Astrocyte (in vitro differentiated cells and primary cell): ENCODE results near the gene MVP.

ENCODE experiments used
- CTCF ChIP-seq: IDR thresholded peaks from 2 replicates; pipeline ENCODE4 v1.5.1; 2011; ENCODE audit warnings: low read depth, mild to moderate bottlenecking, inconsistent platforms, low read length, moderate library complexity; ENCODE audit not compliant: insufficient read depth
- EZH2 ChIP-seq: IDR thresholded peaks from 2 replicates; pipeline ENCODE4 v1.6.1; 2012; ENCODE audit warnings: mild to moderate bottlenecking, low read length, inconsistent platforms; ENCODE audit not compliant: insufficient read depth

DNA sequence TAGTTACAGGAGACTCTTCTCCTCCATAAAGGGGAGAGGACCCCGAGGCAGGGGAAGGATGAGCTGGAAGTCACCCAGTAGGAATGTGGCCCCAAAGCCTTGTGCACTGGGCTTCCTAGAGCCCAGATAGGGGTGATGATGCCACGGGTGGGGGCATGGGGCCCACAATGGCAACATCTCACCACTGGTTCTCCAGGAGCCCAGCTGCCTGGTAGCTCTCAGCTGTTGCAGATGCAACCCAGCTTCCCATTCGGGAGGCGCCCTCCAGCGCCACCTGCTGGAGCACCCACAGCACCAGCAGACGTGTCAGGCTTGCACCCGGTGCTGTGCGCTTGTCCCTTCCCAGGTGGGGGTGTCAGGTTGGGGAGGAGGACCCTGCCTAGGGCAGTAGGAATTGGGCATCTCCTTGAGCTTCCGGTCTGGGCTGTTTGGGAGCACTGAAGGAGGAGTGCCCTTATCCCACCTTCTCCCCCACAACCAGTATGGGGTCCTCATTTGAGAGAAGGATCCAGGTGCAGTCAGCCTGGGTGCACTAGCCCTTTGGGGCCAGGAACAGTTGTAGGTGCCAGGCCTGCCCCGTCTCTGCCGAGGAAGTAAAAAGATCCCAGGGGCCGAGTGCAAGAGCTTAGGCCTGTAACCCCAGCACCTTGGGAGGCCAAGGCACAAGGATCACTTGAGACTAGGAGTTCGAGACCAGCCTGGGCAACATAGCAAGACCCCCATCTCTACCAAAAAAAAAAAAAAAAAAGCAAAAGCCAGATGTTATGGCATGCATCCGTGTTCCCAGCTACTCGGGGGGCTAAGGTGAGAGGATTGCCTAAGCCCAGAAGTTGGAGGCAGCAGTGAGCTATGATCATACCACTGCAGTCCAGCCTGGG is 28.4 kb downstream of the MVP start:
- TF ChIP-seq CTCF (peak; percentile 58), EZH2 (no peak)
